Heart left ventricle (tissue), 13 donors: ENCODE measurements around the gene TOPBP1.

ENCODE experiments used
- POLR2A ChIP-seq, 2 donors: fragments of 450-650 bp; IDR thresholded peaks; one replicate each; pipeline ENCODE4 v1.6.1; 2017; ENCODE audit warnings: antibody characterized with exemption in 2 of 2, mild to moderate bottlenecking in 2 of 2, moderate library complexity in 2 of 2
- TF ChIP-seq, protein P1 (sequence below), 12 donors: fragments of 200-600 bp; sonication (generic) in 4 of 12; IDR thresholded peaks; one replicate each; pipeline versions ENCODE4 v1.5.0 to v1.8.0; 2018 to 2022; ENCODE audit warnings: antibody characterized with exemption in 12 of 12, mild to moderate bottlenecking in 5 of 12
- donor health status: ischemic (EF 13 %, LVEDD 7.1; RV severe dilation, severe dysfunction).
- donor health status: DM: no; HTN: yes; CAD: no.
- donor health status: DM: no; HTN: no; CAD: no.
- donor health status: ischemic (EF 25% LVEDD 6.9; RV normal size, moderate dysfunction).
- donor health status: ischemic (EF 25% LVEDD 5.7; RV mildly dilated, moderate dysfunction).
- donor health status: ischemic (EF 35%, LVEDD 5.7; RV mildly dilated, moderate dysfunction).
- donor health status: nonischemic (EF 11% LVEDD 7.7; RV severe dilation, severe dysfunction).
- donor health status: DM: yes; HTN: yes; CAD: no.
- donor health status: PGD.
- donor health status: ischemic (EF 29% LVEDD 5.4; RV normal size, mild dysfunction).
- donor health status: nonischemic (EF 23%, LVEDD 6.1; RV moderate dilation, normal function).

DNA sequence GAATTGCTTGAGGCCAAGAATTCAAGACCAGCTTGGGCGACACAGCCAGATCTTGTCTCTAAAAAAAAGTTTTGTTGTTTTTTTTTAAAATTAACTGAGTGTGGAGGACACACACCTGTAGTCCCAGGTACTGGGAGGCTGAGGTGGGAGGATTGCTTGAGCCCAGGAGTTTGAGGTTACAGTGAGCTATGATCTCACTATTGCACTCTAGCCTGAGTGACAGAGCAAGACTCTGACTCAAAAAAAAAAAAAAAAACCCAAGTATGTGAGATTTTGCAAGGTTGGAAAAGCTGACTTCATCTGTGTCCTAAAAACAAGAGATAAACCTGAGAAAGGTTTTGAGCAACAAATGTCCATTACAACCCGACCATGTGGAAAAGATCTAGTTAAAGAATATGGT, 5.4 kb upstream of the TOPBP1 start:
- TF ChIP-seq, protein P1, sequence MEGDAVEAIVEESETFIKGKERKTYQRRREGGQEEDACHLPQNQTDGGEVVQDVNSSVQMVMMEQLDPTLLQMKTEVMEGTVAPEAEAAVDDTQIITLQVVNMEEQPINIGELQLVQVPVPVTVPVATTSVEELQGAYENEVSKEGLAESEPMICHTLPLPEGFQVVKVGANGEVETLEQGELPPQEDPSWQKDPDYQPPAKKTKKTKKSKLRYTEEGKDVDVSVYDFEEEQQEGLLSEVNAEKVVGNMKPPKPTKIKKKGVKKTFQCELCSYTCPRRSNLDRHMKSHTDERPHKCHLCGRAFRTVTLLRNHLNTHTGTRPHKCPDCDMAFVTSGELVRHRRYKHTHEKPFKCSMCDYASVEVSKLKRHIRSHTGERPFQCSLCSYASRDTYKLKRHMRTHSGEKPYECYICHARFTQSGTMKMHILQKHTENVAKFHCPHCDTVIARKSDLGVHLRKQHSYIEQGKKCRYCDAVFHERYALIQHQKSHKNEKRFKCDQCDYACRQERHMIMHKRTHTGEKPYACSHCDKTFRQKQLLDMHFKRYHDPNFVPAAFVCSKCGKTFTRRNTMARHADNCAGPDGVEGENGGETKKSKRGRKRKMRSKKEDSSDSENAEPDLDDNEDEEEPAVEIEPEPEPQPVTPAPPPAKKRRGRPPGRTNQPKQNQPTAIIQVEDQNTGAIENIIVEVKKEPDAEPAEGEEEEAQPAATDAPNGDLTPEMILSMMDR (IDR thresholded peaks at IDR 0.05), result no peak
- TF ChIP-seq POLR2A (IDR thresholded peaks at IDR 0.05), result no peak
